GM20000 (cell line): ENCODE measurements around the gene PXT1.

Source experiments
- DNase-seq: peaks from one replicate; pipeline ENCODE4 v3.0.0; 2012; ENCODE audit warnings: low spot score
- TF ChIP-seq, protein P1 (sequence below): IDR thresholded peaks from 2 replicates; pipeline ENCODE4 v1.5.1; 2012; ENCODE audit warnings: mild to moderate bottlenecking, control low read depth; ENCODE audit errors: extremely low read depth, missing control alignments

PXT1 gene

DNA sequence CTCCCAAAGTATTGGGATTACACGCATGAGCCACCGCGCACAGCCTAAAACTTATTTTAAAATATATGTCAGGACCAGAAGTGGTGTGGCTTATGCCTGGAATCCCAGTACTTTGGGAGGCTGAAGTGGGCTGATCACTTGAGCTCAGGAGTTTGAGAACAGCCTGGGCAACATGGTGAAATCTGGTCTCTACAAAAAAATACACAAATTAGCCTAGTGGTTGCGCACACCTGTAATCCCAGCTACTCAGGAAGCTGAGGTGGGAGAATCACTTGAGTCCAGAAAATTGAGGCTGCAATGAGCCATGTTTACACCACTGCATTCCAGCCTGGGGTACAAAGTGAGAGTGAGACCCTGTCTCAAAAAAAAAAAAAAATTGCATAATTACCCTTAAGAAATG lies 13.7 kb downstream of the PXT1 start:
- TF ChIP-seq, protein P1, sequence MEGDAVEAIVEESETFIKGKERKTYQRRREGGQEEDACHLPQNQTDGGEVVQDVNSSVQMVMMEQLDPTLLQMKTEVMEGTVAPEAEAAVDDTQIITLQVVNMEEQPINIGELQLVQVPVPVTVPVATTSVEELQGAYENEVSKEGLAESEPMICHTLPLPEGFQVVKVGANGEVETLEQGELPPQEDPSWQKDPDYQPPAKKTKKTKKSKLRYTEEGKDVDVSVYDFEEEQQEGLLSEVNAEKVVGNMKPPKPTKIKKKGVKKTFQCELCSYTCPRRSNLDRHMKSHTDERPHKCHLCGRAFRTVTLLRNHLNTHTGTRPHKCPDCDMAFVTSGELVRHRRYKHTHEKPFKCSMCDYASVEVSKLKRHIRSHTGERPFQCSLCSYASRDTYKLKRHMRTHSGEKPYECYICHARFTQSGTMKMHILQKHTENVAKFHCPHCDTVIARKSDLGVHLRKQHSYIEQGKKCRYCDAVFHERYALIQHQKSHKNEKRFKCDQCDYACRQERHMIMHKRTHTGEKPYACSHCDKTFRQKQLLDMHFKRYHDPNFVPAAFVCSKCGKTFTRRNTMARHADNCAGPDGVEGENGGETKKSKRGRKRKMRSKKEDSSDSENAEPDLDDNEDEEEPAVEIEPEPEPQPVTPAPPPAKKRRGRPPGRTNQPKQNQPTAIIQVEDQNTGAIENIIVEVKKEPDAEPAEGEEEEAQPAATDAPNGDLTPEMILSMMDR: no peak
- no peak for DNase-seq

DNA sequence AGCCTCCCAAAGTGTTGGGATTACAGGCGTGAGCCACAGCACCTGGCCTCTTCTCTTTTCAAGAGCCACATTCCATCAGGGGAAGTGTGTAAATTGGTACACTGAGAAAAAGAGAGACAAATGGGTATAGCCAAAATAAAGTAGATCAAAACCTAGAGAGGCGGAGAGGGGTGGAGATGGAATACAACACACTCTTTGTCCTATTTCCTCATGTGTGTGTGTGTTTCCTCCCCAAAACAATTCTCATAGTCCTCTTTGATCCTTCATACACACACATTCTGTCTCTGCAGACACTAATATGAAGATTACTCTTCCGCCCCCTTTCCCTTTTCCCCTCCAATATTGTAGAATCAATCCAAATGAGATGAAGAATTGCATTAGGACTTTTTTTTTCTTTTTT lies 16.0 kb downstream of the PXT1 start:
- TF ChIP-seq, protein P1: no peak
- DNase-seq: no peak

DNA sequence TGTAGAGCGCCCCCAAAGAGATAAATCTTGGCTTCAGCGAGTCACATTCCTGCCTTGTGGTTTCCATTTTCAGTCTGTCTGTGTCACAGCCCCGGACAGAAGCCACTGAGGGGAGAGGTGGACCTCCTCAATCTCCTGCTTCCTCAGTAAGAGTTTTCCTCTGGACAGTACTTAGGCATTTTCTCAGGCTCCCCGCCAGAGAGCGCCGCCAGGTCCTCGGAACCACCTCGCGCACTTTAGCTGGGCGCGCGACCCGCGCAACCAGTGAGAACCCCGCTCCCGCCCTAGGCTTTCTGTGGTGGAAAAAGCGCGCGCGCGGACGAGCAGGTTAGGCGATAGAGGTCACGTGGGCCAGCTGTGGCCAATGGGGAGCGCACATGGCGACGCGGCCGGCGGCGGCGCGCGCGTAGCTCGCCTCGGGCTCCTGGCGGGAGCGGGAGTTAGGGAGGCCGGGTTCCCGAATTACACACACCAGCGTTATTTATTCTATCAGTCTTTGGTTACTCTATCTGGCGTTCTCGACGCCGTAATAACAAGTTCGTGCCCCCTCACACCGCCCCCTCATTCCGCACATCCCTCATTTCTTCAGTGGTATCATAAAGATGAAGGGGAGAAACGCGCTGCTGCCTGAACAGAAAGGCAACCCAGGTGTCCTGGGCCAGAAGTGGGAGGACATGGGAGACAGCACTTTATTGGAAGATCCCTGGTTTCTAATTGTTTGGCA lies 19.4 kb downstream of the PXT1 start:
- TF ChIP-seq, protein P1: peak; percentile 46
- peak; percentile 95 for DNase-seq

DNA sequence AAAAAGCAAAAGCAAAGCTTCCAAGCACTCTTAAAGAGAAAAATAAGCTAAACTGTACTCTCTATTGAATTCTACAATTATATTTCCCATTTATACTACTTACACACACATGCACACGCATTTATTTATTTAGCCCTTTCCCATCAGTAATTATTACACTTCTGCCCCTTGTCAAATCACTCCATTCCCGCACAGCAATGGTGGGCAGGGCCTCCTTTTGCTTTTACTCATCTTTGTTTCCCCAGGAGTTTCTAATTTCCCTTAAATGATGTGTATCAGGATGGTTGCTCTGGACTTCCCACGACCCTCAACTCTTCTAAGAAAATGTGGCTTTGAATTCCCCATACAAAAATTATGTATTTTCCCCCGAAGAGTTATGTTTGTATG lies 19.9 kb downstream of the PXT1 start:
- TF ChIP-seq, protein P1: no peak
- DNase-seq: no peak

DNA sequence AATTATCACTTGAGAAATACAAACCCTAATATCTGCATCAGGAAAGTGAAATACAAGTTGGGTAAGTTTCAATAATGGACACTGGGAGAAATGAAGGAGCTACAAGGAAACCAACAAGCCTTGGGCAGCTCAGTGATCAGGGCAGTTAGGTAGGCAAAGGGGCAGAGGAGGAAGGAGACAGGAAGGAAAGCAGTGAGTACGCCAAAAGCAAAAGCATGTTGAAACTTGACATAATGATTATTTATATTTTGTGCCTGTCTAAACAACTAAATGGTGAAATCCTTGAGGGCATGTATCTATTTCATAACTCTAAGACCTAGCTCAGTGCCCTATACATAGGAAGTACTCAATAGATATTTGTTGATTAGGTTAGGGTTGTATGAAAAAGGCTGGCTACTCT lies 23.3 kb downstream of the PXT1 start:
- DNase-seq: no peak
- TF ChIP-seq, protein P1: no peak

DNA sequence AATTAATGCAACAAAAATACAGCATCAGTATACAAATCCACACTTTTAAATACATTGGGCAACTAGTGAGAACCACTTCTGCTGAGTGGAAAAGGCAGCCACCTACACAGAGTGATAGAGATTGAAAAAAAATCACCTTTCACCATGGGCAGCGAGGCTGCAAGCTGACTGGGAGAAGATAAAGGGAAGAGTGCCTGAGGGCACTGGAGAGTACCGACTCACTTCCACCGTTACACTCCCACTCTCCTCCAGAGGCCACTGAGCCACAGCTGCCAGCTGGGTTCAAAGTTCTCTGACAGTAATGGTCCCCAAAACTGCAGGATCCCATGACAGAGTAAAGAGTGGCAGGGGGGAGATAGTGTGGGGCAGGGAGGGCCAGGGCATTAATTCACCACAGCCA lies 24.1 kb downstream of the PXT1 start:
- TF ChIP-seq, protein P1: no peak
- DNase-seq: no peak

DNA sequence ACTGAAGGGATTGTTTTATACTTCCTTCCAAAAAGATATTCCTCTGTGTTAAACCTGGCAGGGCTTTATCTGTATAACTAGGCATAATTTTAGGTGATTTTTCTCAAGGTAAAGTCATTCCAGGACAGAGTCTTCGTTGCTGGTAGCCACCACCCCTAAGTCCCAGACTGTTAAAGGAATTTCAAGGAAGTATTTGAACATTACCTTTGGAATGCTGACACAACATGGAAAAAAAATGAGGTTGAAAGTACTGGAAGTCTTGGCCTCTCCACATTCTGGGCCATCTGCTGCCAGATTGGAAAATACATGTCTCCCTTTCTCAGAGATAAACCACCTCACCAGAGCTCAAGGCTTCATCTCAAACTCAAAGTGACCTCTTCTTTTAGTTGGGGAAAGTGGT lies 28.2 kb downstream of the PXT1 start:
- TF ChIP-seq, protein P1: no peak
- DNase-seq: no peak
